Measurements from ENCODE around the gene CRPPA. TPM values are rescaled to one million over a fixed set of nuclear protein-coding genes. Genes with fewer than 3 reads are reported as not detected.

CRPPA gene
- total and polyA plus RNA-seq, 7 donors: 0.30 to 4.1 (median 2.2) TPM

GRCh38 chr7:16404636-16405035 is 16.7 kb downstream of the CRPPA start:
- intact Hi-C loops (cut with DNase I): no loop called here
- TF ChIP-seq CTCF (IDR thresholded peaks at IDR 0.05): no peak

GRCh38 chr7:16403475-16403874 is 17.9 kb downstream of the CRPPA start:
- Histone ChIP-seq H3K27me3 (ENCODE audit: insufficient read depth in 3 of 3, low read length in 2 of 3) (no peaks in the 10 kb centered on the region), H3K4me1 (no peaks in the 10 kb centered on the region), H3K36me3 (ENCODE audit: insufficient read depth in 1 of 2, low read depth in 1 of 2) (no peaks in the 10 kb centered on the region), H3K4me3 (no peak overlapping the region), H3K9me3 (peaks cover 15% of the 10 kb centered on the region), H3K27ac (no peak overlapping the region)
- 84 to 91% (median 90%) methylated on average over 1 of the region's 1 CpG for WGBS, 3 donors
- ATAC-seq (no peak), DNase-seq (no peak)
- intact Hi-C loops (cut with DNase I): no loop called here
- TF ChIP-seq CTCF (IDR thresholded peaks at IDR 0.05): no peak

More at GRCh38 chr7:16404636-16405035, 16.7 kb downstream of the CRPPA start:
- Histone ChIP-seq H3K27me3 (ENCODE audit: insufficient read depth in 3 of 3, low read length in 2 of 3) (no peaks in the 10 kb centered on the region), H3K9me3 (peaks cover 15% of the 10 kb centered on the region), H3K27ac (no peak overlapping the region), H3K4me1 (no peaks in the 10 kb centered on the region), H3K36me3 (ENCODE audit: insufficient read depth in 1 of 2, low read depth in 1 of 2) (no peaks in the 10 kb centered on the region), H3K4me3 (no peak overlapping the region)
- no peak for ATAC-seq
- 92 to 100% (median 95%) methylated on average over 1 of the region's 1 CpG for WGBS, 3 donors
- no peak for DNase-seq

GRCh38 chr7:16402940-16403339 is 18.4 kb downstream of the CRPPA start:
- WGBS, 3 donors: 94 to 100% (median 95%) methylated on average over 1 of the region's 1 CpG
- ATAC-seq (no peak), DNase-seq (no peak)
- Histone ChIP-seq H3K36me3 (ENCODE audit: insufficient read depth in 1 of 2, low read depth in 1 of 2) (no peaks in the 10 kb centered on the region), H3K4me3 (no peak overlapping the region), H3K27me3 (ENCODE audit: insufficient read depth in 3 of 3, low read length in 2 of 3) (no peaks in the 10 kb centered on the region), H3K4me1 (no peaks in the 10 kb centered on the region), H3K9me3 (peaks cover 15% of the 10 kb centered on the region), H3K27ac (no peak overlapping the region)
- intact Hi-C loops (cut with DNase I): no loop called here
- no peak for TF ChIP-seq CTCF (IDR thresholded peaks at IDR 0.05)

GRCh38 chr7:16402091-16402490 is 19.2 kb downstream of the CRPPA start:
- Histone ChIP-seq H3K4me3 (no peak overlapping the region), H3K9me3 (peaks cover 15% of the 10 kb centered on the region), H3K27me3 (ENCODE audit: insufficient read depth in 3 of 3, low read length in 2 of 3) (no peaks in the 10 kb centered on the region), H3K4me1 (no peaks in the 10 kb centered on the region), H3K27ac (no peak overlapping the region), H3K36me3 (ENCODE audit: insufficient read depth in 1 of 2, low read depth in 1 of 2) (no peaks in the 10 kb centered on the region)
- DNase-seq: no peak
- no peak for ATAC-seq
- no peak for TF ChIP-seq CTCF (IDR thresholded peaks at IDR 0.05)
- intact Hi-C loops (cut with DNase I): no loop called here

- no peak for DNase-seq
- ATAC-seq: no peak
- no peaks in the 10 kb centered on the region for H3K4me1 ChIP-seq
- H3K4me3 ChIP-seq: no peak overlapping the region
- H3K9me3 ChIP-seq: peaks cover 15% of the 10 kb centered on the region
- intact Hi-C loops (cut with DNase I): no loop called here
- no peaks in the 10 kb centered on the region for H3K27me3 ChIP-seq (ENCODE audit: insufficient read depth in 3 of 3, low read length in 2 of 3)
- no peaks in the 10 kb centered on the region for H3K36me3 ChIP-seq (ENCODE audit: insufficient read depth in 1 of 2, low read depth in 1 of 2)
- no peak for TF ChIP-seq CTCF (IDR thresholded peaks at IDR 0.05)
- H3K27ac ChIP-seq: no peak overlapping the region
These were observed 20.5 kb downstream of the CRPPA start for GRCh38 chr7:16400893-16401275.
